Measurements from ENCODE around the gene LRRC47. TPM values are rescaled to one million over a fixed set of nuclear protein-coding genes. Genes with fewer than 3 reads are reported as not detected.

Gene LRRC47
- total and polyA plus RNA-seq, 8 donors: 34.2 to 66.4 (median 51.8) TPM

DNA sequence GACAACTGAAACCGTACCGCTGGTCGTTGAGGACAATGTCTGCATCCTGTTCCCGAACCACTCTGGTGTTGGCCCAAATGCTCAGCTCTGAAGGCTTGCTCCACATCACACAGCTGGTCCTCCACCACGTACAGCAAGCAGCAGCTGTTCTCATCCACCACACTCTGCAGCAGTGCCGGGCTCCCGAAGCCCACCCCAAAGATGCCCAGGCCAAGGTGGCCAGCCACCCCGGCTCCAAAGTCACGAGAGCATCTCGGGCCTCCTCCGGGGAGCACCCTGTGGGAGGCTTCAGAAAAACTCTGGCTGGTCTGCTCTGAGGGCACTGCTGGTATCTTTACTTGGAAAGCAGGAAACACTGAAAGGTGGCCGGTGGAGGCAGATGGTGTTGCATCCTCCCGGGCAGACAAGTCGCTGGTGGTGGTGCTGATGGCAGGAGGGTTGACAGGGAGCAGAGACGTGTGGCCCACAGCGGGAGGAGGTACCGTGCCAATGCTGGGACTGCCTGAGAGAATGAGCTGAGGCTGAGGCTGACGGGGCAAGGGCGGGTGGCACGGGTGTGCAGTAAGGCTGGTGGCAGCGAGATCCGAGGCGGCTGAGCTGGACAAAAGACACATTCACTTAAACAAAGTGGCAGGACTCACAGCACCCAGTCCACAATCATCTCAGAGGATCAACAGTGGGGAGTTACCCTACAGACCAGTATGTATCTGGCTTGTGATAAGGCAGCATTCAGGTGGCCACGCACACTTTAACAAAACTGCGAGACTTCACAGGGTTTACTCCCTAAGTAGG, 50.5 kb downstream of the LRRC47 start:
- ATAC-seq: no peak
- no peaks in the 10 kb centered on the region for H3K9me3 ChIP-seq
- peaks cover 6 to 32% of the 10 kb centered on the region in 2 donors for H3K4me1 ChIP-seq
- DNase-seq: peak in 1 of 4 donors; percentile 61
- intact Hi-C loops (cut with DNase I): no loop called here
- TF ChIP-seq, protein P1, sequence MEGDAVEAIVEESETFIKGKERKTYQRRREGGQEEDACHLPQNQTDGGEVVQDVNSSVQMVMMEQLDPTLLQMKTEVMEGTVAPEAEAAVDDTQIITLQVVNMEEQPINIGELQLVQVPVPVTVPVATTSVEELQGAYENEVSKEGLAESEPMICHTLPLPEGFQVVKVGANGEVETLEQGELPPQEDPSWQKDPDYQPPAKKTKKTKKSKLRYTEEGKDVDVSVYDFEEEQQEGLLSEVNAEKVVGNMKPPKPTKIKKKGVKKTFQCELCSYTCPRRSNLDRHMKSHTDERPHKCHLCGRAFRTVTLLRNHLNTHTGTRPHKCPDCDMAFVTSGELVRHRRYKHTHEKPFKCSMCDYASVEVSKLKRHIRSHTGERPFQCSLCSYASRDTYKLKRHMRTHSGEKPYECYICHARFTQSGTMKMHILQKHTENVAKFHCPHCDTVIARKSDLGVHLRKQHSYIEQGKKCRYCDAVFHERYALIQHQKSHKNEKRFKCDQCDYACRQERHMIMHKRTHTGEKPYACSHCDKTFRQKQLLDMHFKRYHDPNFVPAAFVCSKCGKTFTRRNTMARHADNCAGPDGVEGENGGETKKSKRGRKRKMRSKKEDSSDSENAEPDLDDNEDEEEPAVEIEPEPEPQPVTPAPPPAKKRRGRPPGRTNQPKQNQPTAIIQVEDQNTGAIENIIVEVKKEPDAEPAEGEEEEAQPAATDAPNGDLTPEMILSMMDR (IDR thresholded peaks at IDR 0.05): no peak
- peaks cover 0 to 24% of the 10 kb centered on the region in 2 donors for H3K36me3 ChIP-seq
- peak overlapping the region in 1 of 2 donors; percentile 67 for H3K27ac ChIP-seq
- H3K27me3 ChIP-seq: peaks cover 0 to 5% of the 10 kb centered on the region in 2 donors
- peak overlapping the region in 1 of 2 donors; percentile 78 for H3K4me3 ChIP-seq

DNA sequence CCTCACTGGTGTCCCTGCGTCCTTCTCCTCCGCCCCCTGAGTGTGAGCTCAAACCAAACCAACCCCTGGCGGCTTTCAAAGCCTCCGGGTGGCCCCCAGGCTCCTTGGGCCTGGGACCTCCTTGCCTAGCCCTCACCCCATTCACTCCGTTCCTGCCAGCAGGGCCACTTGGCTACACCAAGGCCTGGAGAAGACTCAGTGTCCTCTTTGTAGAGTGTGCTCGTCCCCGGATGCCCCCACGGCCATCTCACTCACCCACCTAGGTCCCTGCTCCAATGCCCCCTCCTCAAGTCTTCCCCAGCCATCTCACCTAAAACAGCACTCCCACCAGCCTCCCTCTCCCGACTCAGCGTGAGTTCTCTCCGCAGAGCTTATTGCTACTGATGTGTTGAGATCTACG, 51.2 kb downstream of the LRRC47 start:
- peaks cover 6 to 32% of the 10 kb centered on the region in 2 donors for H3K4me1 ChIP-seq
- no peaks in the 10 kb centered on the region for H3K9me3 ChIP-seq
- peaks cover 0 to 24% of the 10 kb centered on the region in 2 donors for H3K36me3 ChIP-seq
- TF ChIP-seq, protein P1 (IDR thresholded peaks at IDR 0.05): no peak
- DNase-seq (peak in 1 of 4 donors; percentile 44), ATAC-seq (no peak)
- intact Hi-C loops (cut with DNase I): no loop called here
- H3K27ac ChIP-seq: no peak overlapping the region
- peaks cover 0 to 5% of the 10 kb centered on the region in 2 donors for H3K27me3 ChIP-seq
- H3K4me3 ChIP-seq: no peak overlapping the region

DNA sequence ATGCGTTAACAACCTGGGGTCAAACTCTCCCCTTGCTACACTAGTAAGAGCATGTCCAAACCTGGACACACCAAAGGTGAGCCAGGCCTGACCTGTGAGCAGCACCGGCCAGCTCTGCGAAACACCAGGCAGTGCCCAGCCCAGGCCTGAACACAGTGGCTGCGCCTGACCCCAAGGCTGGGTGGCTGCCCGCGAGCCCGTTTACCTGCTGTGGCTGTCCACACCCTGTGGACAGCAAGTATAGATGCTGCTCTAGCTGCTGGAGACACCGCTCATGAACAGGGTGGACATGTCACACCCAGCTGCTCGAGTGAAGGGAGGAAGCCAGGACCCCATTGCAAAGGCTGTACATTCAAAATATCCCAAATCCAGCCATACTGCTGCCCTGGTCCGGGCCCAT, 51.7 kb downstream of the LRRC47 start:
- intact Hi-C loops (cut with DNase I): no loop called here
- TF ChIP-seq, protein P1 (IDR thresholded peaks at IDR 0.05): no peak
- DNase-seq: peak in 1 of 4 donors; percentile 80

DNA sequence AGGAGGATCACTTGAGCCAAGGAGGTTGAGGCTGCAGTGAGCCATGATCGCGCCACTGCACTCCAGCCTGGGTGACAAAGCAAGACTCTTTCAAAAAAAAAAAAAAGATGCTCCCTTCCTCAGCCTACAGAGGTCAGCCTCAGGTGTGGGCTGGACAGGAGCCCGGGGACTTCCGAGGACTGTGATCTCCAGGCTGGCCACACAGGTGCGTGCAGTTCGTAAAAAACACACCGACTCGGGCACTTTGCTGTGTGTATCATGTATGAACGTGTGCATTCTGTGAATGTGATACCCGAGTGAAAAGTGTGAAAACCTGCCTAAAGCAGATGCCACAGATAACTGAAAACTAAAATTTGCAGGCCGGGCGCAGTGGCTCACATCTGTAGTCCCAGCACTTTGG, 52.5 kb downstream of the LRRC47 start:
- DNase-seq (peak in 1 of 4 donors; percentile 27), ATAC-seq (no peak)
- H3K27ac ChIP-seq: no peak overlapping the region
- H3K36me3 ChIP-seq: peaks cover 0 to 27% of the 10 kb centered on the region in 2 donors
- H3K9me3 ChIP-seq: no peaks in the 10 kb centered on the region
- peaks cover 6 to 32% of the 10 kb centered on the region in 2 donors for H3K4me1 ChIP-seq
- TF ChIP-seq, protein P1 (IDR thresholded peaks at IDR 0.05): no peak
- H3K4me3 ChIP-seq: no peak overlapping the region
- intact Hi-C loops (cut with DNase I): no loop called here
- peaks cover 0 to 5% of the 10 kb centered on the region in 2 donors for H3K27me3 ChIP-seq

More for the DNA sequence above, 51.7 kb downstream of the LRRC47 start:
- Histone ChIP-seq H3K36me3 (peaks cover 0 to 24% of the 10 kb centered on the region in 2 donors), H3K4me3 (no peak overlapping the region), H3K9me3 (no peaks in the 10 kb centered on the region), H3K27ac (no peak overlapping the region), H3K4me1 (peaks cover 6 to 32% of the 10 kb centered on the region in 2 donors), H3K27me3 (peaks cover 0 to 5% of the 10 kb centered on the region in 2 donors)
- ATAC-seq: no peak

DNA sequence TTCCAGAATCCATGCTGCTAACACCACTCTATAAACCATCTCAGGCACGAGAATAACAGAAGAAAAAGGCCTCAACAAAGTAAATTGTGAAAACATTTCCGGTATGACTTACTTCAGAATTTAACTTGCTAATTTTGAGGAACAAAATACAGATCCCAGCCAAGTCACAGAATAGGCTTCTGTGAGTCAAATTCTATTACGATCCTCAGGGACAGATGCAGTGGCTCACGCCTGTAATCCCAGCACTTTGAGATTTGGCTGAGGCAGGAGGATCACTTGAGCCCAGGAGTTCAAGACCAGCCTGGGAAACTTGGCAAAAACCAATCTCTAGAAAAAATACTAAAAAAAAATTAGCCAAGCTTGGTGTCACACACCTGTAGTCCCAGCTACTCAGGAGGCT, 52.9 kb downstream of the LRRC47 start:
- H3K4me1 ChIP-seq: peaks cover 6 to 32% of the 10 kb centered on the region in 2 donors
- peaks cover 0 to 31% of the 10 kb centered on the region in 2 donors for H3K36me3 ChIP-seq
- H3K4me3 ChIP-seq: no peak overlapping the region
- no peak overlapping the region for H3K27ac ChIP-seq
- peaks cover 0 to 5% of the 10 kb centered on the region in 2 donors for H3K27me3 ChIP-seq
- TF ChIP-seq, protein P1 (IDR thresholded peaks at IDR 0.05): no peak
- intact Hi-C loops (cut with DNase I): no loop called here
- ATAC-seq (no peak), DNase-seq (no peak)
- H3K9me3 ChIP-seq: no peaks in the 10 kb centered on the region
